Activated CD4-positive, alpha-beta T cell treated with anti-CD3 and anti-CD28 coated beads, Interleukin-2, amount 10 ng/mL, durations not matched to agents 24 days and 14 days (primary cell): Measurements from ENCODE around the gene RAD51B. TPM values are rescaled to one million over a fixed set of nuclear protein-coding genes. Genes with fewer than 3 reads are reported as not detected.

ENCODE experiments used
- DNase-seq: peaks from one replicate; pipeline ENCODE4 v3.0.0; 2022
- H3K27ac Mint-ChIP-seq: one replicate; pipeline ENCODE4 v1.8.0; 2022; ENCODE audit warnings: mild to moderate bottlenecking, mixed read lengths
- H3K27me3 Mint-ChIP-seq: one replicate; pipeline ENCODE4 v1.8.0; 2022; ENCODE audit warnings: mixed read lengths
- H3K36me3 Mint-ChIP-seq: one replicate; pipeline ENCODE4 v1.8.0; 2022; ENCODE audit warnings: low read depth, mild to moderate bottlenecking, mixed read lengths
- H3K4me1 Mint-ChIP-seq: one replicate; pipeline ENCODE4 v1.8.0; 2021; ENCODE audit warnings: mixed read lengths
- H3K4me3 Mint-ChIP-seq: one replicate; pipeline ENCODE4 v1.8.0; 2022; ENCODE audit warnings: mild to moderate bottlenecking, moderate library complexity, mixed read lengths
- H3K9me3 Mint-ChIP-seq: one replicate; pipeline ENCODE4 v1.8.0; 2021; ENCODE audit warnings: mixed read lengths
- intact Hi-C: fragments of 100-400 bp; cut with micrococcal nuclease; formaldehyde crosslinking; loops from one replicate; pipeline ENCODE4 v1.15.1; 2023
- total RNA-seq: library from RNA; stranded (reverse); gene quantifications from 2 replicates; pipeline ENCODE4 v1.2.3, GENCODE V29; 2022

Gene RAD51B
- total RNA-seq, 1 donor from 2014 or later, result 29.3 TPM

- H3K27ac Mint-ChIP-seq, result no peak overlapping the region
- H3K9me3 Mint-ChIP-seq, result peaks cover 10% of the 10 kb centered on the region
- peaks cover 23% of the 10 kb centered on the region for H3K4me1 Mint-ChIP-seq
- intact Hi-C loops, result no loop called here
- DNase-seq, result no peak
- no peak overlapping the region for H3K4me3 Mint-ChIP-seq
- H3K27me3 Mint-ChIP-seq, result no peaks in the 10 kb centered on the region
- H3K36me3 Mint-ChIP-seq, result peaks cover 2% of the 10 kb centered on the region
Observed at GRCh38 chr14:68376067-68376779, 556.6 kb downstream of the RAD51B start.

GRCh38 chr14:68377006-68377405, 557.4 kb downstream of the RAD51B start:
- Mint-ChIP-seq H3K4me1 (peaks cover 23% of the 10 kb centered on the region), H3K27me3 (no peaks in the 10 kb centered on the region), H3K27ac (no peak overlapping the region), H3K4me3 (no peak overlapping the region), H3K9me3 (peaks cover 6% of the 10 kb centered on the region), H3K36me3 (no peaks in the 10 kb centered on the region)
- intact Hi-C loops, result no loop called here
- DNase-seq, result no peak

- Mint-ChIP-seq H3K4me1 (peaks cover 23% of the 10 kb centered on the region), H3K4me3 (no peak overlapping the region), H3K36me3 (no peaks in the 10 kb centered on the region), H3K27ac (no peak overlapping the region), H3K9me3 (peaks cover 3% of the 10 kb centered on the region), H3K27me3 (no peaks in the 10 kb centered on the region)
- no peak for DNase-seq
- intact Hi-C loops, result no loop called here
Observed at GRCh38 chr14:68377459-68377858, 557.9 kb downstream of the RAD51B start.

GRCh38 chr14:68379510-68380328, 560.1 kb downstream of the RAD51B start:
- Mint-ChIP-seq H3K36me3 (no peaks in the 10 kb centered on the region), H3K4me1 (peaks cover 25% of the 10 kb centered on the region), H3K9me3 (peaks cover 3% of the 10 kb centered on the region), H3K4me3 (no peak overlapping the region), H3K27me3 (no peaks in the 10 kb centered on the region), H3K27ac (no peak overlapping the region)
- intact Hi-C loops, result no loop called here
- no peak for DNase-seq

GRCh38 chr14:68380329-68380741, 560.8 kb downstream of the RAD51B start:
- H3K4me1 Mint-ChIP-seq, result peaks cover 24% of the 10 kb centered on the region
- H3K27me3 Mint-ChIP-seq, result no peaks in the 10 kb centered on the region
- no peak overlapping the region for H3K27ac Mint-ChIP-seq
- intact Hi-C loops, result no loop called here
- H3K4me3 Mint-ChIP-seq, result no peak overlapping the region
- no peak for DNase-seq
- H3K36me3 Mint-ChIP-seq, result no peaks in the 10 kb centered on the region
- peaks cover 3% of the 10 kb centered on the region for H3K9me3 Mint-ChIP-seq

- intact Hi-C loops, result no loop called here
- H3K9me3 Mint-ChIP-seq, result peaks cover 4% of the 10 kb centered on the region
- H3K27ac Mint-ChIP-seq, result no peak overlapping the region
- H3K27me3 Mint-ChIP-seq, result no peaks in the 10 kb centered on the region
- H3K36me3 Mint-ChIP-seq, result peaks cover 2% of the 10 kb centered on the region
- no peak overlapping the region for H3K4me3 Mint-ChIP-seq
- H3K4me1 Mint-ChIP-seq, result peaks cover 7% of the 10 kb centered on the region
- DNase-seq, result no peak
Observed at GRCh38 chr14:68384335-68384734, 564.8 kb downstream of the RAD51B start.

- Mint-ChIP-seq H3K9me3 (peaks cover 4% of the 10 kb centered on the region), H3K27me3 (no peaks in the 10 kb centered on the region), H3K36me3 (peaks cover 2% of the 10 kb centered on the region), H3K4me1 (peaks cover 4% of the 10 kb centered on the region), H3K27ac (no peak overlapping the region), H3K4me3 (no peak overlapping the region)
- DNase-seq, result no peak
- intact Hi-C loops, result no loop called here
Observed at GRCh38 chr14:68384881-68385280, 565.3 kb downstream of the RAD51B start.

GRCh38 chr14:68386446-68386845, 566.9 kb downstream of the RAD51B start:
- no peak for DNase-seq
- no peaks in the 10 kb centered on the region for H3K27me3 Mint-ChIP-seq
- H3K4me1 Mint-ChIP-seq, result peaks cover 4% of the 10 kb centered on the region
- intact Hi-C loops, result no loop called here
- H3K36me3 Mint-ChIP-seq, result peaks cover 2% of the 10 kb centered on the region
- no peak overlapping the region for H3K27ac Mint-ChIP-seq
- H3K9me3 Mint-ChIP-seq, result peaks cover 4% of the 10 kb centered on the region
- no peak overlapping the region for H3K4me3 Mint-ChIP-seq

- no peak for DNase-seq
- intact Hi-C loops, result no loop called here
Observed at GRCh38 chr14:68386950-68387779, 567.6 kb downstream of the RAD51B start.

GRCh38 chr14:68389943-68390342, 570.4 kb downstream of the RAD51B start:
- Mint-ChIP-seq H3K4me3 (no peak overlapping the region), H3K36me3 (peaks cover 2% of the 10 kb centered on the region), H3K27ac (no peak overlapping the region), H3K9me3 (peaks cover 4% of the 10 kb centered on the region), H3K4me1 (peaks cover 2% of the 10 kb centered on the region), H3K27me3 (no peaks in the 10 kb centered on the region)
- intact Hi-C loops, result no loop called here
- DNase-seq, result no peak

More at GRCh38 chr14:68386950-68387779, 567.6 kb downstream of the RAD51B start:
- peaks cover 4% of the 10 kb centered on the region for H3K4me1 Mint-ChIP-seq
- no peak overlapping the region for H3K4me3 Mint-ChIP-seq
- peaks cover 4% of the 10 kb centered on the region for H3K9me3 Mint-ChIP-seq
- no peak overlapping the region for H3K27ac Mint-ChIP-seq
- no peaks in the 10 kb centered on the region for H3K27me3 Mint-ChIP-seq
- peaks cover 2% of the 10 kb centered on the region for H3K36me3 Mint-ChIP-seq

- intact Hi-C loops, result no loop called here
- H3K4me1 Mint-ChIP-seq, result peaks cover 2% of the 10 kb centered on the region
- no peak for DNase-seq
Observed at GRCh38 chr14:68390741-68391140, 571.2 kb downstream of the RAD51B start.

GRCh38 chr14:68391311-68392014, 571.9 kb downstream of the RAD51B start:
- Mint-ChIP-seq H3K36me3 (peaks cover 2% of the 10 kb centered on the region), H3K4me3 (no peak overlapping the region), H3K4me1 (peaks cover 2% of the 10 kb centered on the region), H3K27me3 (no peaks in the 10 kb centered on the region), H3K9me3 (peaks cover 4% of the 10 kb centered on the region), H3K27ac (no peak overlapping the region)
- DNase-seq, result no peak
- intact Hi-C loops, result no loop called here

More at GRCh38 chr14:68390741-68391140, 571.2 kb downstream of the RAD51B start:
- Mint-ChIP-seq H3K36me3 (peaks cover 2% of the 10 kb centered on the region), H3K27me3 (no peaks in the 10 kb centered on the region), H3K27ac (no peak overlapping the region), H3K9me3 (peaks cover 4% of the 10 kb centered on the region), H3K4me3 (no peak overlapping the region)

GRCh38 chr14:68392393-68393141, 573.0 kb downstream of the RAD51B start:
- H3K4me3 Mint-ChIP-seq, result no peak overlapping the region
- intact Hi-C loops, result no loop called here
- peaks cover 2% of the 10 kb centered on the region for H3K4me1 Mint-ChIP-seq
- peaks cover 4% of the 10 kb centered on the region for H3K9me3 Mint-ChIP-seq
- H3K36me3 Mint-ChIP-seq, result peaks cover 2% of the 10 kb centered on the region
- no peaks in the 10 kb centered on the region for H3K27me3 Mint-ChIP-seq
- DNase-seq, result no peak
- H3K27ac Mint-ChIP-seq, result no peak overlapping the region
